GM23338 (cell line): ENCODE results near the gene MYDGF. TPM values are rescaled to one million over a fixed set of nuclear protein-coding genes. Genes with fewer than 3 reads are reported as not detected.

Experiments used
- ATAC-seq: fragments of 200-7000 bp; cut with Tn5 transposase; 3 replicates; pipeline ENCODE4 v1.9.1; 2020
- DNase-seq: peaks from one replicate; pipeline ENCODE4 v3.0.0-alpha.2; 2015; ENCODE audit warnings: low spot score
- H2AFZ ChIP-seq: fragments of 200-600 bp; sonication (generic); 2 replicates; pipeline ENCODE4 v1.8.0; 2016; ENCODE audit warnings: antibody characterized with exemption, mild to moderate bottlenecking, moderate library complexity
- H3F3A ChIP-seq: fragments of 200-600 bp; sonication (generic); replicated peaks from 2 replicates; pipeline ENCODE4 v1.8.0; 2017; ENCODE audit warnings: antibody characterized with exemption, mixed run types, low read depth
- H3K27ac ChIP-seq: fragments of 200-600 bp; sonication (generic); 2 replicates; pipeline ENCODE4 v1.6.1; 2016; ENCODE audit warnings: low read depth
- H3K27me3 ChIP-seq: fragments of 200-600 bp; sonication (generic); 2 replicates; pipeline ENCODE4 v1.8.0; 2016; ENCODE audit warnings: mild to moderate bottlenecking, mixed run types, moderate library complexity; ENCODE audit not compliant: insufficient read depth
- H3K36me3 ChIP-seq: fragments of 200-600 bp; sonication (generic); 2 replicates; pipeline ENCODE4 v1.8.0; 2016; ENCODE audit warnings: mild to moderate bottlenecking; ENCODE audit not compliant: insufficient read depth
- H3K4me1 ChIP-seq: fragments of 200-600 bp; sonication (generic); 2 replicates; pipeline ENCODE4 v1.8.0; 2016; ENCODE audit warnings: mild to moderate bottlenecking, moderate library complexity; ENCODE audit not compliant: insufficient read depth
- H3K4me2 ChIP-seq: fragments of 200-600 bp; sonication (generic); 2 replicates; pipeline ENCODE4 v1.7.1; 2017; ENCODE audit warnings: mixed run types
- H3K4me3 ChIP-seq: fragments of 200-600 bp; sonication (generic); 2 replicates; pipeline ENCODE4 v1.6.1; 2016; ENCODE audit warnings: mixed run types
- H3K79me2 ChIP-seq: fragments of 200-600 bp; sonication (generic); replicated peaks from 2 replicates; pipeline ENCODE4 v1.8.0; 2017; ENCODE audit warnings: mild to moderate bottlenecking; ENCODE audit not compliant: insufficient read depth
- H3K9me2 ChIP-seq: fragments of 200-600 bp; sonication (generic); 2 replicates; pipeline ENCODE4 v1.8.0; 2017; ENCODE audit not compliant: insufficient read depth
- H4K20me1 ChIP-seq: fragments of 200-600 bp; sonication (generic); replicated peaks from 2 replicates; pipeline ENCODE4 v1.8.0; 2017; ENCODE audit warnings: mild to moderate bottlenecking; ENCODE audit not compliant: insufficient read depth
- H3K27ac Mint-ChIP-seq: 2 replicates; pipeline ENCODE4 v1.8.0; 2020; ENCODE audit warnings: inconsistent platforms, mild to moderate bottlenecking, moderate library complexity, mixed read lengths
- H3K27me3 Mint-ChIP-seq: 3 replicates; pipeline ENCODE4 v1.8.0; 2022; ENCODE audit warnings: low read depth, mild to moderate bottlenecking, moderate library complexity, mixed read lengths, inconsistent platforms; ENCODE audit not compliant: insufficient read depth, poor library complexity
- H3K36me3 Mint-ChIP-seq: 3 replicates; pipeline ENCODE4 v1.8.0; 2021; ENCODE audit warnings: low read depth, mild to moderate bottlenecking, inconsistent platforms, moderate library complexity, mixed read lengths
- H3K4me1 Mint-ChIP-seq: 3 replicates; pipeline ENCODE4 v1.8.0; 2020; ENCODE audit warnings: mild to moderate bottlenecking, inconsistent platforms, mixed read lengths
- H3K4me3 Mint-ChIP-seq: 3 replicates; pipeline ENCODE4 v1.8.0; 2021; ENCODE audit warnings: moderate library complexity, mild to moderate bottlenecking, inconsistent platforms, mixed read lengths
- H3K9me3 Mint-ChIP-seq: 3 replicates; pipeline ENCODE4 v1.8.0; 2020; ENCODE audit warnings: moderate library complexity, mild to moderate bottlenecking, inconsistent platforms, mixed read lengths
- CREB1 ChIP-seq: fragments of 250-450 bp; sonication (Bioruptor Pico); IDR thresholded peaks from 2 replicates; pipeline ENCODE4 v1.5.0; 2020; ENCODE audit warnings: low read depth, mild to moderate bottlenecking, moderate library complexity
- EZH2phosphoT487 ChIP-seq: fragments of 200-600 bp; sonication (generic); IDR thresholded peaks from one replicate; pipeline ENCODE4 v1.8.1; 2018; ENCODE audit warnings: antibody characterized with exemption; ENCODE audit not compliant: unreplicated experiment
- JUNB ChIP-seq: IDR thresholded peaks from one replicate; pipeline ENCODE4 v1.6.1; 2016; ENCODE audit warnings: antibody characterized with exemption; ENCODE audit not compliant: unreplicated experiment
- POLR2AphosphoS5 ChIP-seq: IDR thresholded peaks from 2 replicates; pipeline ENCODE4 v1.6.1; 2016; ENCODE audit warnings: antibody characterized with exemption, low read depth
- STAT1 ChIP-seq: IDR thresholded peaks from one replicate; pipeline ENCODE4 v1.6.1; 2016; ENCODE audit warnings: antibody characterized with exemption; ENCODE audit not compliant: unreplicated experiment
- ZNF331 ChIP-seq: fragments of 250-450 bp; sonication (Bioruptor Pico); IDR thresholded peaks from 2 replicates; pipeline ENCODE4 v1.5.0; 2020; ENCODE audit warnings: low read depth, mild to moderate bottlenecking, moderate library complexity
- polyA plus RNA-seq: library from polyadenylated mRNA; unstranded; fragments of >200 nt; fragmentation: Nextera tagmentation; extraction: Ambion mirVana; gene quantifications from 2 replicates; pipeline ENCODE4 v1.2.1, GENCODE V29; 2016
- total RNA-seq: library from RNA; depleted of rRNA; stranded (reverse); fragments of >200 nt; shearing (Covaris generic); gene quantifications from 2 replicates; pipeline ENCODE4 v1.2.3, GENCODE V29; 2014
- TF ChIP-seq, protein P1 (sequence below): IDR thresholded peaks from one replicate; pipeline ENCODE4 v1.6.1; 2018; ENCODE audit warnings: antibody characterized with exemption; ENCODE audit not compliant: unreplicated experiment

Gene MYDGF
- total and polyA plus RNA-seq, 2 experiments from 2014 or later = 42.3 to 99.5 TPM

DNA sequence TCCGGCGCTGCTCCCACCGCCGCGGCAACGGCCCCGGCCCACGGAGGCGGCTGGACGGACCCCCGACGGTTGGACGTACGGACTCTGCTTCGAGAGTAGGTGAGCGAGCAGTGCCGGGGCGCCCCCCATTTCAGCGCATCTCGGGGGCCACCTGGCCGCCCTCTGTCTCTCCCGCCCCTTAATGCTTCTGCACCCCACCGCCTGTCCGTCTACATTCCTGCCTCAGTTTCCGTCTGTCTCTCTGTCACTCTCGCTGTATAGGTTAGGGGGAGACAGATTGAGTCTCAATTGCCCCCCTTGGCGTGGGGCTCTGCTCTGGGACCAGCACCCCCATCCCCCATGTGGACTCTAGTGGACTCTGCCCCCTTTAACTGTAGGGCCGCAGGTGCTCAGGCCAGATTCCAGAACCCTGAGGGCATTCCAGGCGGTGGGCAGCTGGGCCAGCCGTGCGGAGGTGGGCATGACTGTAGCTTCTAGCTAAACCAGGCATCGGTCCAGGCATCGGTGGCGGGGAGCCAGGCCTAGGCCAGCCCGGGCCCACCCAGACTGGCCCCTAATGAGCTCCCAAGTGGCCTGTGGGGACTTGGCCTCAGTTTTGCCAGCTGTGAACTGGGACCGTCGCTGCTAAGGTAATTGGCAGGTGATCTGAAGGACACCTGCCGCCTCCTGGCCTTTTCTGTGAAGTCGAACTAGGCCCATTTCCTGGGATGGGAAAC is 30.5 kb downstream of the MYDGF start:
- no peak overlapping the region for H3K27ac Mint-ChIP-seq
- ATAC-seq = no peak

DNA sequence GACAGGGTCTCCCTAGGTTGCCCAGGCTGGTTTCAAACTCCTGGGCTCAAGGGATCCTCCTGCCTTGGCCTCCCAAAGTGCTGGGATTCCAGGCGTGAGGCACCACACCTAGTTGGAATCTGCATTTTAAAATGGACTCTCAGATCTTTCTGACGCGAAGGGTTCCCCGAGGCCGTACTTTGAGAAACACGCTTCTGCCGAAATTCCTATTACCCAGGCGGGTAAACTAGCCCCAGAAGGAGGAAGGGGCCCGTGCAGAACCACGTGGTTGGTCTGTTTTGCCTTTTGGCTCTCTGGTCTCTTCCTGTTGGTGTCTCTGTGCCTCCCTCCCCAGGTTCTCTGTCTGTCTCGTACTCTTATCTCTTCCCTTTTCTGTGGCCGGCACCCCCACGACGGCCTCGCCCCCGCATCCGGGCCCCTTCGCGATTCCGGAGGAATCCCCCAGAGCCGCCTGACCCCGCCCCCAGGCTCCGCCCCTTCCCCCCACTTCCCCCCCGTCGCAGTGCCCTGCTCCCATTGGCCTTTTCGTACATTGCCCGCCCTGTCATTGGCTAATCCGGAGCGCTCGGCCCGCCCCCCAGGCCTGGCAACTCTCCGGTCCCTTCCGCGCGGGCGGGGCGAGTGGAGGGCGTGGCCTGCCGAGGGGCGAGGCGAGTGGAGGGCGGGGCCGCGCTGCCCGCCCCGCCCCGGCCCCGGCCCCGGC is 31.2 kb downstream of the MYDGF start, which contains the start of gene TNFAIP8L1:
Gene TNFAIP8L1 (plus strand): TSS at position 689 of the 703 bp plus-strand sequence. CDS start 12,354 bp downstream, outside the sequence.
- Histone ChIP-seq H3F3A (peaks cover 11% of the 10 kb centered on the region), H3K79me2 (no peaks in the 10 kb centered on the region), H2AFZ (peak within 1 kb of the TSS; percentile 93), H3K27ac (no peak within 1 kb of the TSS), H3K4me3 (peak within 1 kb of the TSS; percentile 75), H4K20me1 (no peaks in the 10 kb centered on the region), H3K36me3 (no peaks in the 10 kb centered on the region), H3K4me2 (peak within 1 kb of the TSS; percentile 91), H3K27me3 (peaks cover 18% of the 10 kb centered on the region), H3K9me2 (no peaks in the 10 kb centered on the region), H3K4me1 (peaks cover 5% of the 10 kb centered on the region; the same call in 1 of the 2 replicates)
- Mint-ChIP-seq H3K36me3 (no peaks in the 10 kb centered on the region), H3K4me3 (peak within 1 kb of the TSS; percentile 80), H3K9me3 (no peaks in the 10 kb centered on the region), H3K27ac (peak within 1 kb of the TSS; percentile 80), H3K4me1 (peaks cover 6% of the 10 kb centered on the region), H3K27me3 (peaks cover 21% of the 10 kb centered on the region)
- ATAC-seq (peak; percentile 63), DNase-seq (peak; percentile 98)
- TF ChIP-seq STAT1 (no peak), POLR2AphosphoS5 (peak; percentile 27; the same call in 1 of the 2 replicates), CREB1 (CRISPR knock-in tag) (peak; percentile 40; the same call in 1 of the 2 replicates)
- TF ChIP-seq, protein P1, sequence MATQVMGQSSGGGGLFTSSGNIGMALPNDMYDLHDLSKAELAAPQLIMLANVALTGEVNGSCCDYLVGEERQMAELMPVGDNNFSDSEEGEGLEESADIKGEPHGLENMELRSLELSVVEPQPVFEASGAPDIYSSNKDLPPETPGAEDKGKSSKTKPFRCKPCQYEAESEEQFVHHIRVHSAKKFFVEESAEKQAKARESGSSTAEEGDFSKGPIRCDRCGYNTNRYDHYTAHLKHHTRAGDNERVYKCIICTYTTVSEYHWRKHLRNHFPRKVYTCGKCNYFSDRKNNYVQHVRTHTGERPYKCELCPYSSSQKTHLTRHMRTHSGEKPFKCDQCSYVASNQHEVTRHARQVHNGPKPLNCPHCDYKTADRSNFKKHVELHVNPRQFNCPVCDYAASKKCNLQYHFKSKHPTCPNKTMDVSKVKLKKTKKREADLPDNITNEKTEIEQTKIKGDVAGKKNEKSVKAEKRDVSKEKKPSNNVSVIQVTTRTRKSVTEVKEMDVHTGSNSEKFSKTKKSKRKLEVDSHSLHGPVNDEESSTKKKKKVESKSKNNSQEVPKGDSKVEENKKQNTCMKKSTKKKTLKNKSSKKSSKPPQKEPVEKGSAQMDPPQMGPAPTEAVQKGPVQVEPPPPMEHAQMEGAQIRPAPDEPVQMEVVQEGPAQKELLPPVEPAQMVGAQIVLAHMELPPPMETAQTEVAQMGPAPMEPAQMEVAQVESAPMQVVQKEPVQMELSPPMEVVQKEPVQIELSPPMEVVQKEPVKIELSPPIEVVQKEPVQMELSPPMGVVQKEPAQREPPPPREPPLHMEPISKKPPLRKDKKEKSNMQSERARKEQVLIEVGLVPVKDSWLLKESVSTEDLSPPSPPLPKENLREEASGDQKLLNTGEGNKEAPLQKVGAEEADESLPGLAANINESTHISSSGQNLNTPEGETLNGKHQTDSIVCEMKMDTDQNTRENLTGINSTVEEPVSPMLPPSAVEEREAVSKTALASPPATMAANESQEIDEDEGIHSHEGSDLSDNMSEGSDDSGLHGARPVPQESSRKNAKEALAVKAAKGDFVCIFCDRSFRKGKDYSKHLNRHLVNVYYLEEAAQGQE = no peak

More for the DNA sequence above, 30.5 kb downstream of the MYDGF start:
- H4K20me1 ChIP-seq = no peaks in the 10 kb centered on the region
- no peak for DNase-seq
- H3K4me1 Mint-ChIP-seq = peaks cover 6% of the 10 kb centered on the region
- H3K9me3 Mint-ChIP-seq = no peaks in the 10 kb centered on the region
- H2AFZ ChIP-seq = peak overlapping the region; percentile 93
- peak overlapping the region; percentile 75 for H3K4me3 ChIP-seq
- H3K36me3 ChIP-seq = no peaks in the 10 kb centered on the region
- peaks cover 18% of the 10 kb centered on the region for H3K27me3 Mint-ChIP-seq
- H3K79me2 ChIP-seq = no peaks in the 10 kb centered on the region
- H3K36me3 Mint-ChIP-seq = no peaks in the 10 kb centered on the region
- H3K9me2 ChIP-seq = no peaks in the 10 kb centered on the region
- H3K27me3 ChIP-seq = peaks cover 16% of the 10 kb centered on the region
- peak overlapping the region; percentile 91 for H3K4me2 ChIP-seq
- H3K4me3 Mint-ChIP-seq = peak overlapping the region; percentile 80
- no peak overlapping the region for H3K27ac ChIP-seq
- TF ChIP-seq ZNF331 (CRISPR knock-in tag) (no peak), POLR2AphosphoS5 (0 out of 2 replicates have a peak, but pooled peaks have one; percentile 17), EZH2phosphoT487 (no peak), JUNB (no peak), STAT1 (no peak)
- TF ChIP-seq, protein P1 = no peak
- peaks cover 11% of the 10 kb centered on the region for H3F3A ChIP-seq
- peaks cover 5% of the 10 kb centered on the region; the same call in 1 of the 2 replicates for H3K4me1 ChIP-seq
